ENCODE results near the gene PFAS.
"Not testable (repeated sequence)": the region's sequence is repeated elsewhere in the genome, so short reads cannot be mapped to it uniquely, and the experiment has no call there.

GRCh38 chr17:8251411-8251810 is 2.3 kb downstream of the PFAS start:
- TF ChIP-seq POLR2A, POLR2AphosphoS5, CTCF (IDR thresholded peaks at IDR 0.05): not testable (repeated sequence)

Measured in transverse colon (tissue), 4 donors.